Activated CD8-positive, alpha-beta memory T cell treated with anti-CD3 and anti-CD28 coated beads, Interleukin-2, amount 50 U/mL, for 1 hour (primary cell): Measurements from ENCODE around the gene DERA.
"Not testable (repeated sequence)": the region's sequence is repeated elsewhere in the genome, so short reads cannot be mapped to it uniquely, and the experiment has no call there.

ENCODE experiments used
- DNase-seq: peaks from one replicate; pipeline ENCODE4 v3.0.0-alpha.2; 2020; ENCODE audit errors: extremely low read depth

Gene DERA

DNA sequence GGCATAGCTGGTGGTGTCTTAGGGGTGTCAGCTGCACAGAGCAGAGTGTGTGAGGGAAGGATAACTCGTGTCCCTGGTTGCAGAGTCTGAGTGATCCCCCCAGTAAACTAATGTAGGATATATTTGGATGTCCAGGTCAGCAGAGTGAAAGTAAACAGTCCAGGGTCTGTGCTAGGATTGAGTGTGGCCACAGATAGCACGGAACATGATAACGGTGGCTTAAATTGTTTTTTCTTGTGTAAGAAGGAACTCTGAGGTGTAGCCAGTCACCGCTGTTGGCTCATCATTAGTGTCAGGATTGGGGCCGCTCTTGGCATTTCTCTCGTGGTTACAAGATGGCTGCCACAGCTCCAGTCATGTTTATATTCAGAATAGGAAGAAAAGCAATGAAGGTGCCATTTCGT is 97.3 kb downstream of the DERA start:
- no peak for DNase-seq

DNA sequence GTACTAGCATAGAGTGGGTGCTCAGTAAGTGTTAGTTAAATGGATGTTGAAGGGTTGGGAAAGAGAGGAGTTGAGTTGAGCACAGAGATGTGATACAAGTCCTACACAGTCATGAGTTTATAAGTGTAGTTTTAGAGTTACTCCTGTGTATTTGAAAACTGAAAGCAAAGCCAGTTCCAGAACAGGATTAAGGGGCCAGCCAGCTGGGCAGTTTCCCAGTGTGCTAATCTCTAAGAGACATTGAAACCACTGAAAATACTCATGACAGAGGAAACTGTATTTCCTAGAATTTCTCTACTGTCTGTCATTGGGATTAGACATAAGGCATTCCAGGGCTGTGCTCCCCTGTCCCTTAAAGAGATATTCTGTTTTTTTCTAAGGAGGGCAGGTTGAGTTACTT is 101.0 kb downstream of the DERA start:
- DNase-seq, result no peak

DNA sequence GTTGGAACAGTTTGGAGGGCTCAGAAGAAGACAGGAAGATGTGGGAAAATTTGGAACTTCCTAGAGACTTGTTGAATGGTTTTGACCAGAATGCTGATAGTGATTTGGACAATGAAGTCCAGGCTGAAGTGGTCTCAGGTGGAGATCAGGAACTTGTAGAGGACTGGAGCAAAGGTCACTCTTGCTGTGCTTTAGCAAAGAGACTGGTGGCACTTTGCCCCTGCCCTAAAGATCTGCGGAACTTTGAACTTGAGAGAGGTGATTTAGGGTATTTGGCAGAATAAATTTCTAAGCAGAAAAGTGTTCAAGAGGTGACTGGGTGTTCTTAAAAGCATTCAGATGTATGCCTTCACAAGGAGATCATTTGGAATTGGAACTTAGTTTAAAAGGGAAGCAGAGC is 102.6 kb downstream of the DERA start:
- not testable (repeated sequence) for DNase-seq

DNA sequence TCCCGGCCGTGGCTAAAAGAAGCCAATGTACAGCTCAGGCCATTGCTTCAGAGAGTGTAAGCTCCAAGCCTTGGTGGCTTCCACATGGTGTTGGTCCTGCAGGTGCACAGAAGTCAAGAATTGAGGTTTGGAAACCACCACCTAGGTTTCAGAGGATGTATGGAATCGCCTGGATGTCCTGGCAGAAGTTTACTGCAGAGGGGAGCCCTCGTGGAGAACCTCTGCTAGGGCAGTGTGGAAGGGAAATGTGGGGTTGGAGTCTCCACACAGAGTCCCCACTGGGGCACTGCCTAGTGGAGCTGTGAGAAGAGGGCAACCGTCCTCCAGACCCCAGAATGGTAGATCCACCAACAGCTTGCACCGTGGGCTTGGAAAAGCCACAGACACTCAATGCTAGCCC is 103.3 kb downstream of the DERA start:
- not testable (repeated sequence) for DNase-seq

DNA sequence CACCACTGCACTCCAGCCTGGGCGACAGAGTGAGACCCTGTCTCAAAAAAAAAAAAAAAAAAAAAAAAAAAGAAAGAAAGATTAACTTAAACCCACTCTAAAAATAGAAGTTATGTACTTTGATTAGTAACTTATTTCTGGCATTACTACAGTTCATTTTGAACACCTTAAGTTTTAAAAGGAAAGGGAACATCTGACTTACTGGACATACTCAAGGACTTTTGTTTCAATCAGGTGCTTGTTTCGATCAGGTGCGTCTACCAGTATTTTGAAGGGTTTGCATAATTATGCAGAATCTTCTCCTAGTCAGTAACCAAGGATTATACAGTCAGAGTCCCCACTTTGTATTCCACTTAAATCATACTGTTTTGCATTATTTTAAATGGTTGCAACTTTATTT is 105.6 kb downstream of the DERA start:
- no peak for DNase-seq

DNA sequence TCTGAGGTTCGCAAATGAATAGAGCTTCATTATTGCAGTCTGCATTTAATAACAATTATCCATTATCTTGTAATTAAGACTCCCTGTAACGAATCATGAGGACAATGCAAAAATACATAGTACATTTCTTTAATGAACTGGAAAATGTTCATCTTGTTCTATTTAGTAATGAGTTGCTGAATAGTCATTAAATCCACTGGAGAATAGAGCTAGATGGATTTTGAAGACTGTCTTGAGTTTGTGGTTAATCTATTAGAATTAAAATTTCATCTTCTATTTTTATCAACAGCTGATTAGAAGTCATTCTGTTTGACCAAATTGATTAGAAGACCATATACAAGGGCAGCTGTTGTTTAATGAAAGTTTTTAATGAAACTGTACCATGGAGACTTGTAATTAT is 107.2 kb downstream of the DERA start:
- no peak for DNase-seq

DNA sequence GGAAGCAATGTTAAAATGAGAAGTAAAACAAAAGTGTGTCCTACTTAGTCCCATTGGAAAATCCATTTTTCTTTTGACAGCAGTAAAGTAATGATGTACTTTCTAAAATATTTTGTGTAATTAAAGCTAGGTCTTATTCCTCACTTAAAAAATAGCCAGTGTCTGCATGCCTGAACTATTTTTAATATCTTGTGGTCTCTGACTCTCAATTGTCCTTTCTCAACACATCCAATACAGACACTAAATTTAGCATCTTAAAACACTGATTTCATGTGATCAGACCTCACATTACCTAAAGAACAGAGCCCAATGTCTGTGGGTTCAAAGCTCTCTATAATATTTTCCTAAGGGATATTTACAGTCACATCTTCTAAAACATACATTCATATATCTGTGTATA is 108.0 kb downstream of the DERA start:
- DNase-seq, result no peak

DNA sequence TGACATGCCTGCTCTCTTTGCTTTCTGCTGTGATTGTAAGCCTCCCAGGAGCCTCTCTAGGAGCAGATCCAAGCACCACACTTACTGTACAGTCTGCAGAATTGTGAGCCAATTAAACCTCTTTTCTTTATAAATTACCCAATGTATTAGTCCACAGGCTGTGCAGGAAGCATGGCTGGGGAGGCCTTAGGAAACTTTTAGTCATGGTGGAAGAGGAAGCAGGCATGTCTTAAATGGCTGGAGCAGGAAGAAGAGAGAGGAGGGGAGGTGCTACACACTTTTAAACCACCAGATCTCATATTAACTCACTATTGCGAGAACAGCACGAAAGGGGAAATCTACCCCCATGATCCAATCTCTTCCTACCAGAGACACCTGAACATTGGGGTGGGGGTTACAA is 108.9 kb downstream of the DERA start:
- DNase-seq, result no peak

DNA sequence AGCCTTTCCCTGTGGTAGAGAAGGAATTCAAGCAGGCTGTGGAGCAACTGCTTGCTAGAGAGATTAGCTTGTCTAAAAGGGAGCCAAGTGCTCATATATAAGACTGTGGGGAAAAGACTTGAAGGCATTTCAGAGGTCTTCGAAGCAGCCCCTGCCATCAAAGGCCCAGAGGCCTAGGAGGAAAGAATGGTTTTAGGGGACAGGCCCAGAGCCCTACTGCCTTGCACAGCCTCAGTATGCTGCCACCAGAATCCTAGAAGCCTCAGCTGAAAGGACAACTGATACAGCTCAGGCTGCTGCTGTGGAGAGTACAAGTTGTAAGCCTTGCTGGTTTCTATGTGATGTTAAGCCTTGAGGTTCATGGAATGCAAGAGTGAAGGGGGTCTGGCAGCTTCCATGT is 109.9 kb downstream of the DERA start:
- DNase-seq, result no peak

DNA sequence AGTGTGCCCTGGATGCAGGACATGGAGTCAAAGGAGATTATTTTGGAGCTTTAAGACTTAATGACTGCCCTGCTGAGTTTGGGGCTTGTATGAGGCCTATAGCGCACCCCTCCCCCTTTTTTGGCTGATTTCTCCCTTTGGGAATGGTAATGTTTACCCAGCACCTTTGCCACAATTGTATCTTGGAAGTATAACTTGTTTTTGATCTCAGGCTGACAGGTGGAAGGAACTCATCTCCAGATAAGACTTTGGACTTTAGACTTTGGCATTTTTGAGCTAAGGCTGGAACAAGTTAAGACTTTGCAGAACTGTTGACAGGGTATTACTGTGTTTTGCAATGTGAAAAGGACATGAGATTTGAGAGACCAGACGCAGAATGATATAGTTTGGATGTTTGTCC is 110.5 kb downstream of the DERA start:
- DNase-seq, result no peak

DNA sequence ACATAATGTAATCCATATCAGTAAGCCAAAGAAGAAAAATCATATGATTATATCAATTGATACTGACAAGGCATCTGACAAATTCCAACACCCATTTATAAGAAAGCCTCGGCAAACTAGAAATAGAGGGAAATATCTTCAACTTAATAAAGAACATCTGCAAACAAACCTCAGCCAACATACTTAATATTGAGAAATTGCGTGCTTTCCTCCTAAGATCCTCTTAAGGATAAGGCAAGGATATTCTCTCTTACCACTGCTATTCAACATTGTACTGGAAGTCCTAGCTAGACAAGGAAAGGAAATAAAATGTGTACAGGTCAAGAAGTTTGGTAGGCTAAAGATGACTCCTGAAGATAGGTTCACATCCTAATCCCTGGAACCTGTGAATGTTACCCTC is 115.9 kb downstream of the DERA start:
- DNase-seq, result no peak

DNA sequence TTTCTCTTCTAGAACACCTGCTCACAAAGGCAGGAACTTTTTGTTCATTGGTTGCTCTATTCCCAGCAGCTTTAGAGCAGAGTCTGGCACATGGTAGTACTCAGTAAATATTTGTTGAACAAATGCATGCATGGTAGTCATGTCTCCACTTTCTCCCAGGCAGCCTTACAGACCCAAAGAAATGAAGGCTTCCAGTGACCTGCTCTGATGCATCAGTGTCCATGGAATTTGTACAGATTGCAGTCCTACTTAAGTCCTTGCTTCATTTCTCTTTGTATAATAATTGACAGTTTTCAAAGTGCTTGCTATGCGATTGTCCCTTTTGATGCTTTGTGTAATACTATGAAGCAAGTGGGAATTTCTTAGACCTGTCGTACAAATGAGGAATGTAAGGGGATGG is 119.6 kb downstream of the DERA start:
- no peak for DNase-seq

DNA sequence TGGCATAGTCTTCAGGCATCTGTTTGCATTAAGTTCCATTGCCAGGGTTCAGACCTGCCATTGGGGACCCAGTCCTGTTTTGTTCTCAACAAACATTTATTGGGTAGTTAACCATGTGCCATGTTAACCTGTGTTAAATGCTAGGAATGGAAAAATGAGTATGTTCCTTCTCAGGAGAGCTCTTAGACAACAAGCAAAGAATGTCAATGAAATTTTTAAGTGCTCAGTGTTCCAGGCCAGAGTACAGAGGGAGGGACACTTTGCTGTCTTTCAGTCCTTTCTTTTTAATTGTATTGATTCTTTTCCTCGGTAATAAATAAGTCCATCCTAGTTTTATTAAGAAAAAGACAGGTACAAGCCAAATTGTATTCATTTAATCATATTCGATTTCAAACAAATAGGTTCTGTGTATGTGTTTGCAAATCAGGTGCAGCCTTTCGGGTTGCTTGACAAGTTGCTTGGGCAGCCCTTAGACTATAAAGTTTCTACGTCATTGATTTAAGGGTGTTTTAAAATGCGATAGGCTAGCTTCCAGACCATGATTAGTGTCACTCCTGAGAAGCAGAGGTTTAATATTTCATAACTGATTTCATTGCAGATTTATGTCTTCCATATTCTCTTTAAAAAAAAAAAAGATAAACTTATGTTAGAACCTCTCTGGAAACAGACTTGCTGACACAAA is 123.1 kb downstream of the DERA start:
- DNase-seq, result no peak

DNA sequence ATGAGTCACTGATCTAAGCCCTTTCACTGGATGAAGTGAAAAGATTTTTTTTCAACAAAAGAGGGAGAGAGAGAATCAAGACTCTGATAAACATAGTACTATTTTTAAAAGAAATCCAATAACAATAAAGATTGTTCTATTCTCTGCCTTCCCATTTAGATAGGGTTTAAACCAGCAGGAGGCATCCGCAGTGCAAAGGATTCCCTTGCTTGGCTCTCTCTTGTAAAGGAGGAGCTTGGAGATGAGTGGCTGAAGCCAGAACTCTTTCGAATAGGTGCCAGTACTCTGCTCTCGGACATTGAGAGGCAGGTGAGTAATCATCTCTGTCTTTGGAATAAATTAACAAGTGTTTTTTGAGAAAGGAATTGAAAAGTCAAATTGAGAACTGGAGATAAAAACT is 124.9 kb downstream of the DERA start:
- DNase-seq, result no peak

DNA sequence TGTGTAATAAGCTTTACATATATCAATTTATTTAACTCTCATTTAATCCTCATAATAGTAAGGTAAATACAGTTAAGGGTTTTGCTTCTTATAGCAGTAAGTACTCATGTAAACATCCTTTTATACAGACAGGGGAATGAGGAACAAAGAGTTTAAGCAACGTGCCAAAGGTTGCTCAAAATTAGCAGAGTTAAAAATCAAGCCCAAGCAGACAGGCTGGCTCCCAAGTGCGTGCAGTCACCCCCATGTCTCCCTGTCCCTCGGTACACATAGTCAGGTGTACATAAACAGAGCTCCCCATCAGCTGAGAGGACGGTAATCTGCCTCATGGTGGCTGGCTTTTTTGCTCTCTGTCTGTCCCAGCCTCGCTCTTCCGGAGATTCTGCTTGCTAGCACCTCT is 126.4 kb downstream of the DERA start:
- no peak for DNase-seq

DNA sequence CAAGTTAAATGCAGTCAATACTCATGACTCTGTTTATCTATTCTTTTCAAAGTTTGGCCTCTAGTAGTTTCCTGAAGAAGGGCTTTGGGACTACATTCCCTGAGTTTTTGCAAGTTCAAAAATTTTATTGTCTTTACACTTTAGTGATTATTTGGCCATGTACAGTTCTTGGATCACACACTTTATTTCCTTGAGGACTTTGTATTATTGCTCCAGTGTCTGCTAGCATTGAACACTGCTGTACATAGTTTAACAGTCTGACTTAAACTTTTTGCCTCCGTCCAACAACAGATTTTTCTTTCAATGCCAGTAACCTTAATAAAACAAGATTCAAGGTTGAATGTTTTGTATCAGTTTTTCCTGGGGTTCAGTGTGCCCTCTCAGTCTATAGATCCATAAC is 132.3 kb downstream of the DERA start:
- DNase-seq, result no peak

DNA sequence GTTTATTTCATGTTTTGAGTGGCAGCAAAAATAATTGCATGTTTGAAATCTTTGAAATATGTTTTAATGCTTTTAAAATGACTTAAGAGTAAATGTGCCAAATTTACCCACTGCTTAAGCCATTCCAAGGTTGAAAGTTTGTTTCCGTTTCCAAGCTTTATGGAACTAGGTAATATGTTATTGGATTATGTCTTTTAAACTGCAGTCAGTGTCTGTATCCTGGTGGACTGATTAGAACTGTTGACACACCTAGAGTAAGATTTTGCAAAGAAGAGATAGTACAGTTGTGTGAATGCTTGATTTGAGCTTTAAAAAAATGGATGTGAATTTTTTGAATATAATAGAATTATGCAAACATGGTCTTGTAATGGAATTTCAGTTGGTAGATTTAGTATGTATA is 135.1 kb downstream of the DERA start:
- no peak for DNase-seq

DNA sequence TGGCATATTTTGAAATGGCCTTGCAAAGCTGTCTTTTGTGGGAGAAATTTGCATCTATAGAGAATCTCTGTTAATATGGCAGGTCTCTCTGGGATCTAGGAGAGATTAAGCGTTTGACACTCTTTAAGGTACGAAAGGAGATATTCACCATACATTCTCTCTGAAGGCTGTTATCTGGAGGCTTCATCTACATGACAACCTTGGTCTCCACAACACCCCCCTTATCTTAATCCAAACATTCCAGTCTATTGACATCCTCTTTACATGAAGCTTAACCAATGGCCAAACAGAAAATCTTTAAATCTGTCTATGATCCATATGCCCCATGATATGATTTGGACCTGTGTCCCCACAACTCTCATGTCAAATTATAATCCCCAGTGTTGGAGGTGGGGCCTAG is 137.4 kb downstream of the DERA start:
- no peak for DNase-seq

DNA sequence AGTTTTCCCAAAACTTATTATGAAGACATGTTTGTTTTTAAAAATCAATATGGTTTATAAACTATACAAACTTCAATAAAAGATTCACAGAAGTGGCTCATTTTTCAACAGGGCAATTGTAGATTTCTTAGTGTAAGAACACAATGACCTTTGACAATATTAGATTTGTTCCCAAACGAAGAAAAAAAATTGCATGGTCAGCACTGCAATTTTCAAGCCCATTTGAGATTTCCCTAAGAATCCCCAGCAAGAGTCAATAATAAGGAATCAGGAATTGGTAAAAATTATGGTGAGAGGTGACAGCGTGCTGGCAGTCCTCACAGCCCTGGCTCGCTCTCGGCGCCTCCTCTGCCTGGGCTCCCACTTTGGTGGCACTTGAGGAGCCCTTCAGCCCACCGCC is 145.8 kb downstream of the DERA start:
- no peak for DNase-seq

DNA sequence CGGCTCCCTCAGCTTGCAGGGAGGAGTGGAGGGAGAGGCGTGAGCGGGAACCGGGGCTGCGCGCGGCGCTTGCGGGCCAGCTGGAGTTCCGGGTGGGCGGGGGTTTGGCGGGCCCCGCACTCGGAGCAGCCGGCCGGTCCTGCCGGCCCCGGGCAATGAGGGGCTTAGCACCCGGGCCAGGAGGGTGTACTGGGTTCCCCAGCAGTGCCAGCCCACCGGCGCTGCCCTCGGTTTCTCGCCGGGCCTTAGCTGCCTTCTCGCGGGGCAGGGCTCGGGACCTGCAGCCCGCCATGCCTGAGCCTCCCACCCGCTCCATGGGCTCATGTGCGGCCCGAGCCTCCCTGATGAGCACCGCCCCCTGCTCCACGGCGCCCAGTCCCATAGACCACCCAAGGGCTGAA is 146.2 kb downstream of the DERA start:
- not testable (repeated sequence) for DNase-seq

DNA sequence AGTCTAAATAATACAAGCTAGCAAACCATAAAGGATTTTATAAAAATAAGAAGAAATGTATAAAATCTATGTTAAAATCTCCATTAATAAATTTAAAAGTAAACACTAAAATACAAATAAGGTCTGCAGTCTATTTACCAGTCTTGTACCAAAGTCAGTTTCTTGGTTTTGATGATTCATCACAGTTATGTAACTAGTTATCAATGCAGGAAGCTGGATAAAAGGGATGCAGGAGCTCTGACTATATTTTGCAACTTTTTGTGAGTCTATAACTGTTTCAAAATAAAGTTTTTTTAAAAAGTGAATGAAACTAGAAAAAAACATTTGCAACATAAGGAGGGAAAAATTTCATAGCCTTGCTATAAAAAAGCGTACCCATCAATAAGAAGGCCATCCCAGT is 151.5 kb downstream of the DERA start:
- no peak for DNase-seq

DNA sequence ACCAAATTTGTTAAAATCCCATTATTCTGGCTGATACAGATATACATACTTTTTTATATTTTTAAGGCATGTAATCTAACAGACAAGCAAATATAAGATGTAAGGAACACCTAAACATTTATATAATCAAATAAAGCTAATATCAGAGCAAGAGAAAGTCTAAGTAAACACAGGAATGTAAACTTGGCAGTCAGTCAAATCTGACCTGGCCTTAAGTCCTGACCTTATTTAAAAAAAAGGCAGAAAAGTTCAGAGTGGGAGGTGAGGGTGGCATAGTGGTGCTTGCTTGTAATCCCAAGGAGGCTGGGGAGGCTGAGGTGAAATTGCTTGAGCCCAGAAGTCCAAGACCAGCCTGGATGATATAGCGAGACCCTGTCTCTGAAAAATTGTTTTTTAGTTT is 152.6 kb downstream of the DERA start:
- DNase-seq, result no peak

DNA sequence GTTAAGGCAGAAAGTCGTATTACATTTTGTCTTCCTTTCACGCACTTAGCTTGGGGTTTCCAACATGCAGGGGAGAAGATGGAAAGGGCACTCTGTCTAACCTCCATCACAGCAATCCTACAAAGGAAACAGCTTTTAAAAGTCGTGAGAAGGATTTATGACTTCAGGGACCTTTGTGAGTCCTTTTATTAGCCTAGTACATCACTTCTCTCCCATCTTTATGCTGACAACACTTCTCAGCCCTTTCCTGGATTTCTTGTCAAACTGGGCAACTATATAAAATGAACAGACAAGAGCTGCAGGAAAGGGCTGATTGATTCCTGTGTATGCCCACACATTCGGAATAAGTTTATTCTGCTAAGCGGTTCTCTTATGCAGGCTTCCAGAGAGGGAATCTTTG is 159.0 kb downstream of the DERA start:
- no peak for DNase-seq

DNA sequence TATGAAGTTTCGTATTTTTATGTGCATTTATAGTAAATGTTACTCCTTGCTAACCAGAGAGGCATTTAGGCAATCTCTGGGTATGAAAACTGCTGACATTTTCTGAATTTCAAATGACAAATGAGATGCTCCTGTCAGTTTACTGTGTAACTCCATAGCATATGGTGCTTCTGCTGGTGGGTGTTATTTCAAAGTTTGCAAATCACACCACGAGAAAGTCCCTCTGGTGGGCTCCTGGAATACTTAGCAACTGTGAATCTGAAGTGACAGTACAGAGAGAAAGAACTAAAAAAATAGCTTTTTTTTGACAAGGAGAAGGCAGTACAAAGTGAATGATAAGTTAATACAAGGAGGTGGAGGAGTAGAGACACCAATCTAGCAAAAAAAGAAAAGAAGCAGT is 161.5 kb downstream of the DERA start:
- DNase-seq, result no peak

DNA sequence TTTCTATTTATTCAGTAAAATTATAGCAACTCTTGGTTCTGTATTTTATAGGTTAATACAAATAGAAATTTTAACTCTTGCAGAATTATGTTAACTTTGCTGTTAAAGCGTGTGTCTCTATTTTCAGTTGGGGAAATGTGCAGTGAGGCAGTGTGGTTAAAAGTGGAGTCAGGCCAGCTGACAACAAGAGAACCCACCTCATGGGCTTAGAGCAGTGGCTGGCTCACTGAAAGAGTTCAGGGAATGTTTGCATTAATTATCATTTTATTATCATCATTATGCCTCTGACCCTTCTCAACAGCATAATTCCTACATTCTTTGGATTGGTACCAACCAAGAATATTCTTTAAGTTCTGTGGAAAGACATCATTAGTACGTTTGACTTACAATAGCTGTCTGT is 163.8 kb downstream of the DERA start:
- DNase-seq, result no peak
